K562 (cell line): Measurements from ENCODE around the gene SLC37A2. TPM values are rescaled to one million over a fixed set of nuclear protein-coding genes. Genes with fewer than 3 reads are reported as not detected.
A peak's percentile ranks its signal among the peaks of the same experiment; 100 is the strongest.

Experiments used
- ATF6 ChIP-seq: sonication (generic); formaldehyde crosslinking; IDR thresholded peaks from 2 replicates; pipeline ENCODE4 v1.4.0; 2020; ENCODE audit warnings: mild to moderate bottlenecking, missing genetic modification reagents
- CREM ChIP-seq: IDR thresholded peaks from 2 replicates; pipeline ENCODE4 v1.6.1; 2014; ENCODE audit warnings: antibody characterized with exemption, low read depth
- CUX1 ChIP-seq: fragments of 200-800 bp; sonication (Bioruptor generic); IDR thresholded peaks from 2 replicates; pipeline ENCODE4 v1.6.1; 2016; ENCODE audit warnings: missing genetic modification characterization, missing compliant biosample characterization
- DPF2 ChIP-seq: fragments of 450-650 bp; IDR thresholded peaks from 2 replicates; pipeline ENCODE4 v1.6.1; 2016
- ELK3 ChIP-seq: fragments of 450-650 bp; formaldehyde crosslinking; IDR thresholded peaks from 2 replicates; pipeline ENCODE4 v1.4.0; 2020; ENCODE audit warnings: mild to moderate bottlenecking
- EP400 ChIP-seq: fragments of 450-650 bp; IDR thresholded peaks from 2 replicates; pipeline ENCODE4 v1.6.1; 2017; ENCODE audit warnings: antibody characterized with exemption, mild to moderate bottlenecking, moderate library complexity
- ESRRB ChIP-seq: fragments of 250-450 bp; sonication (Bioruptor Pico); IDR thresholded peaks from 2 replicates; pipeline ENCODE4 v1.5.0; 2020; ENCODE audit warnings: mild to moderate bottlenecking, moderate library complexity, borderline replicate concordance
- FOSL1 ChIP-seq: fragments of 200-800 bp; sonication (Bioruptor generic); conservative IDR thresholded peaks from 2 replicates; pipeline ENCODE4 v1.6.1; 2016; ENCODE audit warnings: missing genetic modification characterization, missing compliant biosample characterization
- FUS ChIP-seq: fragments of 200-400 bp; formaldehyde crosslinking; optimal IDR thresholded peaks from 2 replicates; pipeline ENCODE3; 2017; ENCODE audit warnings: low read depth, low read length
- HIVEP1 ChIP-seq: fragments of 250-450 bp; sonication (Bioruptor Pico); IDR thresholded peaks from 2 replicates; pipeline ENCODE4 v1.4.0; 2020; ENCODE audit warnings: mild to moderate bottlenecking
- KDM1A ChIP-seq, 2 experiments: fragments of 450-650 bp; IDR thresholded peaks; 2 replicates each; pipeline ENCODE4 v1.6.1; 2016; ENCODE audit warnings: mild to moderate bottlenecking in 2 of 2
- MECOM ChIP-seq: fragments of 250-450 bp; sonication (Bioruptor Pico); IDR thresholded peaks from 2 replicates; pipeline ENCODE4 v1.8.0; 2022; ENCODE audit warnings: inconsistent platforms
- NCOR1 ChIP-seq: fragments of 450-650 bp; IDR thresholded peaks from 2 replicates; pipeline ENCODE4 v1.6.1; 2016; ENCODE audit warnings: mild to moderate bottlenecking, moderate library complexity
- NFE2 ChIP-seq: IDR thresholded peaks from 2 replicates; pipeline ENCODE4 v1.6.1; 2014; ENCODE audit warnings: antibody characterized with exemption, low read depth
- NR3C1 ChIP-seq: sonication (generic); formaldehyde crosslinking; IDR thresholded peaks from 2 replicates; pipeline ENCODE4 v1.8.1; 2022; ENCODE audit warnings: missing genetic modification reagents
- PTBP1 ChIP-seq: fragments of 200-400 bp; formaldehyde crosslinking; IDR thresholded peaks from 2 replicates; pipeline ENCODE4 v1.6.1; 2017; ENCODE audit warnings: low read depth, low read length
- SETDB1 ChIP-seq: IDR thresholded peaks from one replicate; pipeline ENCODE4 v1.6.1; 2012; ENCODE audit warnings: low read length, control low read depth, inconsistent platforms
- SMARCA5 ChIP-seq: fragments of 450-650 bp; IDR thresholded peaks from 2 replicates; pipeline ENCODE4 v1.6.1; 2016
- ZHX1 ChIP-seq: fragments of 150-350 bp; conservative IDR thresholded peaks from 2 replicates; pipeline ENCODE4 v1.6.1; 2014; ENCODE audit warnings: low read length
- ZNF239 ChIP-seq: fragments of 250-450 bp; sonication (Bioruptor Pico); IDR thresholded peaks from 2 replicates; pipeline ENCODE4 v1.4.0; 2020; ENCODE audit warnings: mild to moderate bottlenecking
- ZNF3 ChIP-seq: fragments of 250-450 bp; sonication (Bioruptor Pico); IDR thresholded peaks from 2 replicates; pipeline ENCODE4 v1.5.0; 2021; ENCODE audit warnings: mild to moderate bottlenecking, moderate library complexity
- ZNF77 ChIP-seq: fragments of 250-450 bp; sonication (Bioruptor Pico); IDR thresholded peaks from 2 replicates; pipeline ENCODE4 v1.5.0; 2020
- polyA plus RNA-seq, 8 experiments: library from polyadenylated mRNA; depleted of rRNA in 4 of 8; stranded (reverse) in 5 of 8; unstranded in 3 of 8; fragments of >200 nt; fragmentation: Nextera tagmentation in 2 of 8; fragmentation: Illumina TruSeq in 1 of 8; extraction: Ambion mirVana in 2 of 8; extraction: Trizol in 1 of 8; gene quantifications; 2 replicates each; pipeline versions ENCODE4 v1.2.1 to v1.2.3, GENCODE V29; 2011 to 2014; ENCODE audit warnings: inconsistent platforms in 1 of 8, missing spikeins in 1 of 8
- total RNA-seq, 7 experiments: library from RNA; depleted of rRNA in 6 of 7; stranded (reverse); fragments of >200 nt in 6 of 7; fragmentation: Illumina TruSeq in 2 of 7; extraction: Trizol in 2 of 7; gene quantifications; 2 replicates each; pipeline versions ENCODE4 v1.2.1 to v1.2.3, GENCODE V29; 2011 to 2021; ENCODE audit warnings: low replicate concordance in 1 of 7

Gene SLC37A2
- total and polyA plus RNA-seq, 9 of the 15 experiments (the other 6 are each of a cell fraction or from before 2014, with no cell fraction given), result 0.01 to 1.2 (median 0.52) TPM

- TF ChIP-seq ZNF239 (no peak), FOSL1 (tag) (peak; percentile 66), CREM (peak; percentile 40), NCOR1 (peak; percentile 63), HIVEP1 (CRISPR knock-in tag) (no peak), ZNF77 (CRISPR knock-in tag) (no peak), FUS (no peak), EP400 (peak; percentile 39; the same call in 1 of the 2 replicates), SMARCA5 (peak; percentile 61; the same call in 1 of the 2 replicates), NFE2 (peak; percentile 69; the same call in 1 of the 2 replicates), ELK3 (CRISPR knock-in tag) (no peak), PTBP1 (no peak), ATF6 (CRISPR knock-in tag) (no peak), NR3C1 (CRISPR knock-in tag) (no peak), SETDB1 (no peak), ESRRB (CRISPR knock-in tag) (no peak), DPF2 (peak; percentile 74), ZHX1 (no peak), MECOM (CRISPR knock-in tag) (no peak), KDM1A (IDR thresholded peaks at IDR 0.05) (peak; percentile 20 to 53; a peak in 2 of 4 replicates), ZNF3 (CRISPR knock-in tag) (no peak), CUX1 (CRISPR knock-in tag) (no peak)
Observed at GRCh38 chr11:125069008-125069407, 5.9 kb downstream of the SLC37A2 start (continued).
